Epithelial cell of esophagus (primary cell): ENCODE data around the gene GPATCH3.
"Not testable (repeated sequence)": the region's sequence is repeated elsewhere in the genome, so short reads cannot be mapped to it uniquely, and the experiment has no call there.

Source experiments
- DNase-seq: peaks from one replicate; pipeline ENCODE4 v3.0.0; 2010; ENCODE audit warnings: low read depth
- H3K4me3 ChIP-seq: 2 replicates; pipeline ENCODE4 v1.5.1; 2011; ENCODE audit warnings: mild to moderate bottlenecking, low read length, control low read depth
- TF ChIP-seq, protein P1 (sequence below): IDR thresholded peaks from 2 replicates; pipeline ENCODE4 v1.5.1; 2011; ENCODE audit warnings: low read depth, mild to moderate bottlenecking, low read length, control low read depth, inconsistent platforms; ENCODE audit not compliant: insufficient read depth; ENCODE audit errors: missing control alignments

Gene GPATCH3

DNA sequence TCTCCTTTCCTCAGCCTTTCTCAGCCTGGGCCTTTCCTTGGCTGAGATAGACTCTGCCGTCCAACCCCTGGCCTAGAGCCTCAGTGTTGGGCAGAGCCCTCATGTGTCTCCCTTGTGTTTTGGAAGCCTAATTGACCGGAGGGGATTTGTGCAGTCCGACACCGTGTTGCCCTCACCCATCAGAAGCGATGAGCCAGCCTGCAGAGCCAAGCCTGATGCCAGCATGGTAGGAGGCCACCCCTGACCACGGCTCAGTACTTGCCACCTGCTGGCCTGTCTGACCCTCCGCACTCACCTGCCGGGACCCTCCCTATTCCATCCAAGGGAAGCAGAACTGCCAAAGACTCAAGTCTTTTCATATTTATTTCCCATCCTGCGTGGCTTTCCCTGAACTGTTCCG lies 46.7 kb downstream of the GPATCH3 start:
- no peak overlapping the region for H3K4me3 ChIP-seq

DNA sequence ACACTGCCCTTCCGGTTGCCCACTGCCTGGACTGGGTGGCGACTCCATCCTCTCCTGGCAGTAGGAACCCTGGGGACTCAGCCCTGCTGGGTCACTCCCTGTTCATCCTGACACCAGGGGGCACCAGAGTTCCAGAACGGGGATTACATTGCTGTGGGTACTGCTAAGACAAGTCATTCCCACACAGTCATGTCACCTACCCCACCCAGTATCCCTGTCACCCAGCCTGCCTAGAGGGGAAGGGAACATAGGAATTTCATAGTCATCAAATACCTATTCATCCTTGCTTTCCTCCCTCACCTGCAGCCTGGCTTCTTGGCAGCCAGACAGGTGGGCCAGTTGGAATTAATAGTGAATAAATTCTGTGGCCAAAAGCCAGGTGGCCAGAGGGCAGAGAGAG lies 47.1 kb downstream of the GPATCH3 start:
- H3K4me3 ChIP-seq: no peak overlapping the region
- peak; percentile 99 for DNase-seq
- TF ChIP-seq, protein P1, sequence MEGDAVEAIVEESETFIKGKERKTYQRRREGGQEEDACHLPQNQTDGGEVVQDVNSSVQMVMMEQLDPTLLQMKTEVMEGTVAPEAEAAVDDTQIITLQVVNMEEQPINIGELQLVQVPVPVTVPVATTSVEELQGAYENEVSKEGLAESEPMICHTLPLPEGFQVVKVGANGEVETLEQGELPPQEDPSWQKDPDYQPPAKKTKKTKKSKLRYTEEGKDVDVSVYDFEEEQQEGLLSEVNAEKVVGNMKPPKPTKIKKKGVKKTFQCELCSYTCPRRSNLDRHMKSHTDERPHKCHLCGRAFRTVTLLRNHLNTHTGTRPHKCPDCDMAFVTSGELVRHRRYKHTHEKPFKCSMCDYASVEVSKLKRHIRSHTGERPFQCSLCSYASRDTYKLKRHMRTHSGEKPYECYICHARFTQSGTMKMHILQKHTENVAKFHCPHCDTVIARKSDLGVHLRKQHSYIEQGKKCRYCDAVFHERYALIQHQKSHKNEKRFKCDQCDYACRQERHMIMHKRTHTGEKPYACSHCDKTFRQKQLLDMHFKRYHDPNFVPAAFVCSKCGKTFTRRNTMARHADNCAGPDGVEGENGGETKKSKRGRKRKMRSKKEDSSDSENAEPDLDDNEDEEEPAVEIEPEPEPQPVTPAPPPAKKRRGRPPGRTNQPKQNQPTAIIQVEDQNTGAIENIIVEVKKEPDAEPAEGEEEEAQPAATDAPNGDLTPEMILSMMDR: peak; percentile 97

More for the DNA sequence above, 46.7 kb downstream of the GPATCH3 start:
- no peak for DNase-seq
- TF ChIP-seq, protein P1: no peak

DNA sequence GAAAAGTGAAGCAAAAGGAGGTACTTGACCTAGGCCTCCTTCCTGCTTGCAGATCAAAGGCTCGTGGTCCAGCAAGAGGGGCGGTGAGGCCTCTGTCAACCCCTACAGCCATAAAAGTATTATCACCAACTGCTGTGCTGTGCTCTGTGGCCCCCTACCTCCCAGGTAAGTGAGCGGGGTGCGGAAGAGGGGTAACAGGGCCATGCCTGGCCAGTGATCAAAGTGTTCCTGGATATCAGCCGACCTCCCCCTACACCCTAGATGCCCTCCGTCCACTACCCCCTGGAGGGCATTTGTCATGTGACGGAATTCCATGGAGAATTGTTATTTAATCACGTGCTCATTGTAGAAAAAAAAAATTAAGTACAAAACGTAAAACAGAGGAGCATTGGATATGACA lies 47.6 kb downstream of the GPATCH3 start:
- TF ChIP-seq, protein P1: no peak
- DNase-seq: no peak
- no peak overlapping the region for H3K4me3 ChIP-seq

DNA sequence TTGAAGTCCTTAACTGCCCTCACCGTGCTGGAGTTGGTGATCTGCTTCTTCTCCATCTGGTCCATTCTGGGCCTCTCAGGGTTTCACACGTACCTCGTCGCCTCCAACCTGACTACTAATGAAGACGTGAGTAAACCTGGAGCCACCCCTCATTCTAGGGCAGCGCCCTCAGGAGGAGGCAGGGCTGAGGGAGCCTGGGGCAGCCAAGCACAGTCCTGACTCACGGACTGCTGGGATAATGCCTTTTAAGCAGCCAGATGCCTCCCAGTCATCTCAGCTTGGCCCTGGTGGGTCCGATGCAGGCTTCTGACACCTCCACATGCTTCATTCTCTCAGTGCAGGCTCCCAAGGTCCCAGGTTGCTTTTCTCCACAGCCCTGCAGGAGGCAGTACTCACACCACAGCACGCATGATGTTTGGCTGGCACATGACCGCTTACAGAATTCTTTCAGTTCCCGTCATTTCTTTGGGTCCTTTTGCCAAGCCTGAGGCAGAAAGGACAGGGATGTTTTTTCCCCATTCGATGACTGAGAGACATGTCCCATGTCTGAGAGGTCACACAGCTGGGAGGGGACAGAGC lies 49.1 kb downstream of the GPATCH3 start:
- TF ChIP-seq, protein P1: peak; percentile 44
- no peak overlapping the region for H3K4me3 ChIP-seq
- peak; percentile 86 for DNase-seq

DNA sequence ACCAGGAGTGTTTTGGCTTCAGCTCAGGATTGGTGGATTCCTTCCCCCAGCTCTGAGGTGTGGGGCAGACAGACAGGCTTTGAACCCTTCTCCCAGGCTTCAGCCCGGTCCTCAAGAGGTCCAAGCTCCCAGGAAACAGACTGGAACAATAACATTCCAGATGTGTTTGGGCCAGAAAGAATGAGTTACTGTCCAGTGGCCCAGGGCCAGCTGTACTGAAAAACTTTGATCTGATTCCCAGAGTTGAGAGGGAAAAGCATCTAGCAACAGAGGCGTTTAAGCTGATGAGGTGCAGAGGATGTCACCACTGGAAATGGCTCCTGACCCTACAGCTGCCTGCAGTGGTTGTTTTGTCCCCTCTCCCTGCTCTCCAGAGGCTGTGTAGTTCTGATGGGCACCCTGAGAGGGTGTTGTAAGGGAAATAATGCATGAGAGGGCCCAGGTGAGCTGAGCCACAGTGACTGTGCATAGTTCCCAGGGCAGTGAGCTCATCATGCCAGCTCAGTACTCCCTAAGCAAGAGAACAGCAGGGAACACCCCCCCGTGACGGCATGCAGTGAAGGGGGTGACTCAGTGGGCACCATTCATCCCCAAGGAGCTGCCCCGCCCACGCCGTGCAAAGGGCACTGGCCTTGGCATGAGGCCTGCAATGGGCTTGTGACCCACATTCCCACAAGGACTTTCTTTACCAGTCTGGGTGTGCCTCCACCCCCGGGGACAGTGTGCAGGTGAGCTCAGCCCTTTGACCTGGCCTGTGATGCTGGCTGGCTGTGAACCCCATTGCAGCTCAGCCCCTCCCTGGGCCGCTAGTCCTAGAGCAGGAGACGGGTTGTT lies 51.1 kb downstream of the GPATCH3 start:
- TF ChIP-seq, protein P1: peak; percentile 32
- peak; percentile 100 for DNase-seq
- H3K4me3 ChIP-seq: no peak overlapping the region

DNA sequence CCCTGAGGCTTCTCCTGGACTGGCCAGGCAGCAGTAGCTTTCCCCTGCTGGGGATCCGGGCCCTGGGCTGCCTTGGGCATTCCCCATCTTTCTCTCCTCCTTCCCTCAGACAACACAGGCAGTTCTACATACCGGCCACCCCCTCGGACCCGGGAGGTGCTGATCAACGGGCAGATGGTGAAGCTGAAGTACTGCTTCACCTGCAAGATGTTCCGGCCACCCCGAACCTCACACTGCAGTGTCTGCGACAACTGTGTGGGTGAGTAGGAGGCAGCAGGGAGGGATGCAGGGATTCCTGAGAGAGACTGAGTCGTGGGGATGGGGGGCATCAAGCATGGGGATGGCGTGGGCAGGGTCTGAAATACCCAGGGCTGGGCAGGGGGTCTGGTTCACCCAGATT lies 51.8 kb downstream of the GPATCH3 start:
- TF ChIP-seq, protein P1: no peak
- H3K4me3 ChIP-seq: no peak overlapping the region
- no peak for DNase-seq

DNA sequence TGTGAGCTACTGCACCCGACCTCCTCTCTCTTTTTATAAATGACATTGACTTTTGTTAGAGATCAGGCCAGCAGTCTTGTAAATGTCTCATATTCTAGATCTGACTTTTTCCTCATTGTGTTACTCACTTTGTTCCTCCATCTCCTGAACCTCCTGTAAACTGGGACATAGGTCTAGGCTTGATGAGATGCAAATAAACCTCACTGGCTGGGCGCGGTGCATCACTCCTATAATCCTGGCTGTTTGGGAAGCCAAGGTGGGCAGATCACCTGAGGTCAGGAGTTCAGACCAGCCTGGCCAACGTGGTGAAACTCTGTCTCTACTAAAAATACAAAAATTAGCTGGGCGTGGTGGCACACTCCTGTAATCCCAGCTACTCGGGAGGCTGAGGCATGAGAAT lies 52.4 kb downstream of the GPATCH3 start:
- DNase-seq, H3K4me3 ChIP-seq: not testable (repeated sequence)
